Stimulated activated naive CD4-positive, alpha-beta T cell (primary cell): ENCODE data around the gene ZBTB20.

ENCODE experiments used
- DNase-seq, 6 experiments: peaks; one replicate each; lab custom pipeline; 2025; lab: John Stamatoyannopoulos, UW

ZBTB20 gene

GRCh38 chr3:114572364-114573062 lies 574.6 kb downstream of the ZBTB20 start:
- no peak for DNase-seq

DNA sequence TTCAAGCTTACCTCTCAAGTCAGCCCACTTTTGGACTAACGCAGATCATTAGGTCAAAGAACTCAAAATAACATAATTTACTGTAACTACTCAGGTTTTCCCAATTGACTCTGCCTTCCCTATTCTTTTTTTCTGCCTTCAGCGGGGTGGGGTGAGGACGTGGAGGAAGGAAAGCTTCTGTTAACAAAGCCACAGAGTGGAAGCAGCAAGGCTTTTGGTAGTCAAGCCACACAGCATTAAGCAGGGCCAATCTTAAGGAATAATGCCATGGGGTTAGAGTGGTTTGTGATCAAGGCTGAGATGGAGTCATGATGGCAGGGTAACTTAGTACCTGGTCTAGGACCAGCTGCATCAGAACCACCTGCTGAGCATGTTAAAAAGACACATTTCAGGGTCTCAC lies 575.7 kb downstream of the ZBTB20 start:
- no peak for DNase-seq

GRCh38 chr3:114569186-114569585 lies 577.9 kb downstream of the ZBTB20 start:
- DNase-seq = no peak

DNA sequence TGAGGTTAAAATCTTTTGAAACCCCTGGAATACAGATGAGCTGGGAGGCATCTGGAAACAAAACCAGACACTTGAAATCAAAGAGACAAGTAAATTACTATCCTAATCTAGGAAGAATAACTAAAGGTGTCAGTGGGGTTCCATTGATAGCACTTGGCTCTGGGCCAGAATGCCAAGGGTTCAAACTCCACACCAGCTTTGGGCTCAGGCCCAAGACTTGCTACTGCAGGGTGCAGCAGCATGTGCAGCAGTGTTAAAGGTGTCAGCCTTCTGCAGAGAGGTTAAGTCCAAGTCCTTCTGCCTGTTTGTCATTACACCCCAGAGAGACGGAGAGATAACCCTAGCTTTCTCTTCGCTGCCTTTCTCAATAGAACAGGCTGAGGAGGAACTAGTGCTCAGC lies 579.3 kb downstream of the ZBTB20 start:
- DNase-seq = no peak

- no peak for DNase-seq
Observed at GRCh38 chr3:114566767-114567166, 580.3 kb downstream of the ZBTB20 start.

- DNase-seq = no peak
Observed at GRCh38 chr3:114566162-114566755, 580.8 kb downstream of the ZBTB20 start.

- no peak for DNase-seq
Observed at GRCh38 chr3:114565216-114565615, 581.9 kb downstream of the ZBTB20 start.

GRCh38 chr3:114563720-114564119 lies 583.4 kb downstream of the ZBTB20 start:
- DNase-seq = no peak

DNA sequence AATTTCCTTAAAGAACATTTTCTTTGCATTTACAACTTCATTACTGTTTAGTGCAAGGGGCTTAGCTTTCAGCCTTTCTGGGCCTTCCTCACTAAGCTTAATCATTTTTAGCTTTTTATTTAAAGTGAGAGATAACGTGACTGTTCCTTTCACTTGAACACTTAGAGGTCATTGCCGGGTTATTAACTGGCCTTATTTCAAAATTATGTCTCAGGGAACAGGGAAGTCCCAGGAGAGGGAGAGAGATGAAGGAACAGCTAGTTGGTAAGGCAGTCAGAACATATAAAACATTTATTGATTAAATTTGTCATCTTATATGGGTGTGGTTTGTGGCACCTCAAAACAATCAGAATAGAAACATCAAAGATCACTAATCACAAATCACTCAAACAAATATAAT lies 584.5 kb downstream of the ZBTB20 start:
- no peak for DNase-seq

GRCh38 chr3:114558271-114558670 lies 588.8 kb downstream of the ZBTB20 start:
- DNase-seq = no peak

GRCh38 chr3:114557791-114558190 lies 589.3 kb downstream of the ZBTB20 start:
- no peak for DNase-seq

DNA sequence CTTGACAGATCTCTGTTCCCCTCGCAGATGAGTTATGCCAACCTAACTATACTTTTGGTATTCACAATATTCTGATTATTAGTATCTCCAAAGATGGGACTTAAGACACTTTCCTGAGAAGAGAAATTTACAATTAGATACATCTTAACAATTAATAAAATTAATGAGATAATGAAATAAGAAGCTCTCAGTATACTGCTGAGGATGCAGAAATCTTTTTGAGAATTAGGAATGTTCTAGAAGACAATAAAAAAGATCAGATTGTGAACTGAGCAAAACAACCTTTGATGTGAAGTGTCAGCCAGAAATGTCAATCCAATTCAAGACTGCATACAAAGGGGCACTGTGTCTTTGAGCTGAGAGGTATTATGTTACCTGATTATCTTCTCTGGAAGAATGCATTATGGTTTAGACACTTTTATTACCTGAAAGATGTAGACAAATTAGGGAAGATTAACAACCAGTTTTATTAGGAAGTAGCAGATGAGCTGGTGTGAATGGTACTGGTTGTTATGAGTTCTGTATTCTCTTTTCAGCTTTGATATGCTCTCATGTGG lies 590.4 kb downstream of the ZBTB20 start:
- DNase-seq = no peak

GRCh38 chr3:114554731-114555130 lies 592.4 kb downstream of the ZBTB20 start:
- DNase-seq = no peak

DNA sequence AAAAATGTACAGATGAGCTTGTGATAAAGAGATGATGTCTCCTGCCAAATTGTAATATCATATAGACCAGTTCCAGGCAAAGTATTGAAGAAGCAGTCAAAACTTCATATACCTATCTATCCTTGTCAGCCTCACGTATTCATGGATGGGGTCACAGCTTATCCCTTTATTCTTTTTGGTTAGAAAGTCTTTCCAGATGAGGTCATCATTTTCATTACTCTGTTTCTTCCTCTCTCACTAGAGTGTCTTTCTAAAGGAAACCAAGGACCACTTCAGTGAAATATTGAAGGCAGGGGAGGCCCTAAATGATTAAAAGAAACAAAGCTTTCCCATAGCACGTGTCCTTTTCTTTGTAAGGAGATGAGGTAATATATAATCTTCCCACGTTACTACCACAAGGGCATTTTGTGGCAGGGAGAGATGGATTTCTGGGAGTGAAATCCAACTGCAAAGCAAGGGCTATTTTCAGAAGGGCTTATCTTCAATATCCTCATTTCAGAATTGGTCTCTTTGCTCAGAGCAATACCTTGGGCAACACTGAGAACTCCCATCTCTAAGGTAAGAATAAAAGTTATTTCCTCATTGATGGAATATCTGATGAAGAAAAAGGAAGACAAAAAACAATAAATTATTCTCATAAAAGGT lies 593.0 kb downstream of the ZBTB20 start:
- no peak for DNase-seq

- DNase-seq = no peak
Observed at GRCh38 chr3:114552527-114552812, 594.6 kb downstream of the ZBTB20 start.

- DNase-seq = no peak
Observed at GRCh38 chr3:114551770-114552526, 595.1 kb downstream of the ZBTB20 start.

- no peak for DNase-seq
Observed at GRCh38 chr3:114550165-114550564, 596.9 kb downstream of the ZBTB20 start.

DNA sequence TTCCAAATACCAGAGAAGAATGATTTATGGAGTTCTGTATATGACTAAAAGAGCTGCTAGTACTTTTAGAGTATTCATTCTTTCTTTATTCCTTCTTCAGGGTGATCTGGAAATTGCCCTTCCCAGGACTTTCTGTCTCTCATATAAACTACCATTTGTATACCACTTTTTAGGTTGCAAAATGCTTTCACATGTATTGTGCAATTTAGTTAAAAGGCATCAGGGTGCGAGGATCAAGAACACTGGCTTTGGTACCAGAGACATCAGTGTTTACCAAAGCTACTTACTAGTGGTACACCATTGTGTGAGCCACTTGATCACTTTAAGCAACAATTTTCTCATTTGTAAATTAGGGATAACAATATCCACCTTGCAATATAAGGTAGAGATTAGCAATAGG lies 601.9 kb downstream of the ZBTB20 start:
- DNase-seq = no peak

DNA sequence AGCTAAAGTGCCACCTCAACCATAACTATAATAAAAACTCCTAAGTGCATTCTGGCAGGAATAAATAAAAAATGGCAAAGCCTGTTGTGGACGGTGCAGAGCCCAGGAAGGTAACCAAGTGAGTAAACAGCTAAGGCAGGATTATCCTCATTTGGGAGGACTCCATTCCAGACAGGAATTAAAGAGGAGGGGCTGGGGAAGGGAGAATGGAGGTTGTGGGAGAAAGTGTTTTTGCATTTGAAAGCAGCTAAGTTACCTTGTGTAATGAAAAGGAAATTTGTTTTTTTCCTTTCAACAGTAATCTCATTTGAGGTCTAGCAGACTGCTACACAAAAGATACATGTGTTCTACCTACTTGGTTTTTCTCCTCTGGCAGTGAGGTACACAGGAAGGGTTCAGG lies 604.7 kb downstream of the ZBTB20 start:
- no peak for DNase-seq

- DNase-seq = no peak
Observed at GRCh38 chr3:114539525-114539924, 607.6 kb downstream of the ZBTB20 start.

DNA sequence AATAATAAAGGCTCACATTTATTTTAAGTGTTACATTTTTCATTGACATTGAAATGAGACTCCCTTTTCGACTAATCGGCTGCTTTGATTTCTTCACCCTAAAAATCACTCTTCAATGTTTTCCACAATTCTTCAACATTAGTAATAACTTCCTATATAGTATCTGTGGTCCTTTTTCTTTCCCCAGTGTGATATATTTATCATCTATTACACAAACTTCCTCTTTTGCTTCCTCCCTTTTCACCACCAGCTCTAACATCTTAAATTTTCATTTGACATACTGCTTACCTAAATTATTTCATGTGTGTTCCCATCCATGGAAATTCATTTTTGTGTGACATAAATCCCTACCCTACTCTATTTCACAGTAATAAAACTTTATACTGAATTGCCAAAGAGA lies 608.9 kb downstream of the ZBTB20 start:
- DNase-seq = no peak

DNA sequence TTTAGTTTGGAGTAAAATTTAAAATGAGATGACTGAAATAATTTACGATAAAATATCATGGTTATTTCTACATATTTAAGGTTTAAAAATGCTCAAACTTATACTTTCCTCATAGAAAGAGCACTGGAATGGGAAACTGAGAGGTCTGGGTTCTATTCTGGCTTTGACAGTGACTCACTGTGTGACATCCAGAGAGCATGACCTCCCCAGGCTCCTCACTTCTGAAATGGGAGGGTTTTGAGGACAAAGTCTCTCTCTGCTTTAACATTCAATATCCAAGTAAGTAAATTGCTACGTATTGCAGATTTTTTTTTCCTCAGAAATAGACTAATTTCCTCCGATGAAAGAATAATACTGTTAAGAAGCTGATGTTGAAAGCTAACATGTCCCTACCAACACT lies 618.6 kb downstream of the ZBTB20 start:
- DNase-seq = no peak
